ENCODE measurements around the gene IMPACT. TPM values are rescaled to one million over a fixed set of nuclear protein-coding genes. Genes with fewer than 3 reads are reported as not detected.

Gene IMPACT
- total RNA-seq, 2 donors from 2014 or later: 44.0 to 59.2 TPM

DNA sequence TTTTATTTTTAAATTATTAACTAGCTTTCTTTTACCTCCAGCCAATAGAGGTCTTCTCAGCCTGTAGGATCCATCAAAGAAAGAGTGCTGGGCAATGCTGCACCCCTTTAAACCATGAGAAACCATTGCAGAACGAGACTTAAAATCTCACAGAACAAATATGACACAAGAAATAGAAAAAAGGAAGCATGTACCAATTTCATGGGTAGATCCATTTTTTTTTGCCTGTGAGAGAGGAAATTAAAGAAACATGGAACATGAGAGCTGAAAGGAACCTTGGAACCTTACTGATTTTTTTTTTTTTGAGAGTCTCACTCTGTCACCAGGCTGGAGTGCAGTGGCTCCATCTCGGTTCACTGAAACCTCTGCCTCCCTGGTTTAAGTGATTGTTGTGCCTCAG is 47.9 kb downstream of the IMPACT start:
- Histone ChIP-seq H3K27ac (ENCODE audit: low read depth, low read length) (no peak overlapping the region), H3K36me3 (ENCODE audit: control insufficient read depth, insufficient read depth, low read length) (no peaks in the 10 kb centered on the region), H3K4me3 (ENCODE audit: low read length) (no peak overlapping the region), H3K9me3 (ENCODE audit: control insufficient read depth, low read length) (no peaks in the 10 kb centered on the region), H3K9ac (ENCODE audit: extremely low read depth, low read length, poor library complexity, severe bottlenecking) (no peak overlapping the region), H3K4me1 (ENCODE audit: control insufficient read depth, insufficient read depth, low read length) (no peaks in the 10 kb centered on the region), H3K27me3 (ENCODE audit: control insufficient read depth, insufficient read depth, low read length, poor library complexity, severe bottlenecking) (no peaks in the 10 kb centered on the region)
- H3K27me3 Mint-ChIP-seq (ENCODE audit: insufficient read depth): no peaks in the 10 kb centered on the region
- H3K27ac Mint-ChIP-seq: no peak overlapping the region
- H3K4me3 Mint-ChIP-seq: no peak overlapping the region
- no peaks in the 10 kb centered on the region for H3K9me3 Mint-ChIP-seq
- H3K4me1 Mint-ChIP-seq: no peaks in the 10 kb centered on the region
- no peak for DNase-seq
- WGBS, 2 experiments (ENCODE audit: insufficient coverage in 1 of 2, insufficient read length in 1 of 2): 92% methylated on average over 2 of the region's 2 CpGs; no CpG with 5 or more reads in 1 of the 2 experiments
- H3K36me3 Mint-ChIP-seq (ENCODE audit: low read depth): no peaks in the 10 kb centered on the region
- TF ChIP-seq, protein P1, sequence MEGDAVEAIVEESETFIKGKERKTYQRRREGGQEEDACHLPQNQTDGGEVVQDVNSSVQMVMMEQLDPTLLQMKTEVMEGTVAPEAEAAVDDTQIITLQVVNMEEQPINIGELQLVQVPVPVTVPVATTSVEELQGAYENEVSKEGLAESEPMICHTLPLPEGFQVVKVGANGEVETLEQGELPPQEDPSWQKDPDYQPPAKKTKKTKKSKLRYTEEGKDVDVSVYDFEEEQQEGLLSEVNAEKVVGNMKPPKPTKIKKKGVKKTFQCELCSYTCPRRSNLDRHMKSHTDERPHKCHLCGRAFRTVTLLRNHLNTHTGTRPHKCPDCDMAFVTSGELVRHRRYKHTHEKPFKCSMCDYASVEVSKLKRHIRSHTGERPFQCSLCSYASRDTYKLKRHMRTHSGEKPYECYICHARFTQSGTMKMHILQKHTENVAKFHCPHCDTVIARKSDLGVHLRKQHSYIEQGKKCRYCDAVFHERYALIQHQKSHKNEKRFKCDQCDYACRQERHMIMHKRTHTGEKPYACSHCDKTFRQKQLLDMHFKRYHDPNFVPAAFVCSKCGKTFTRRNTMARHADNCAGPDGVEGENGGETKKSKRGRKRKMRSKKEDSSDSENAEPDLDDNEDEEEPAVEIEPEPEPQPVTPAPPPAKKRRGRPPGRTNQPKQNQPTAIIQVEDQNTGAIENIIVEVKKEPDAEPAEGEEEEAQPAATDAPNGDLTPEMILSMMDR (conservative IDR thresholded peaks at IDR 0.05): no peak

GRCh38 chr18:24475926-24476589 is 49.6 kb downstream of the IMPACT start:
- Histone ChIP-seq H3K36me3 (ENCODE audit: control insufficient read depth, insufficient read depth, low read length) (no peaks in the 10 kb centered on the region), H3K9me3 (ENCODE audit: control insufficient read depth, low read length) (no peaks in the 10 kb centered on the region), H3K4me1 (ENCODE audit: control insufficient read depth, insufficient read depth, low read length) (no peaks in the 10 kb centered on the region), H3K27ac (ENCODE audit: low read depth, low read length) (no peak overlapping the region), H3K27me3 (ENCODE audit: control insufficient read depth, insufficient read depth, low read length, poor library complexity, severe bottlenecking) (no peaks in the 10 kb centered on the region), H3K4me3 (ENCODE audit: low read length) (no peak overlapping the region), H3K9ac (ENCODE audit: extremely low read depth, low read length, poor library complexity, severe bottlenecking) (no peak overlapping the region)
- Mint-ChIP-seq H3K27me3 (ENCODE audit: insufficient read depth) (no peaks in the 10 kb centered on the region), H3K27ac (no peak overlapping the region), H3K4me3 (no peak overlapping the region), H3K4me1 (no peaks in the 10 kb centered on the region), H3K9me3 (peaks cover 5% of the 10 kb centered on the region), H3K36me3 (ENCODE audit: low read depth) (no peaks in the 10 kb centered on the region)
- DNase-seq: no peak
- TF ChIP-seq, protein P1 (conservative IDR thresholded peaks at IDR 0.05): no peak
- WGBS, 2 experiments (ENCODE audit: insufficient coverage in 1 of 2, insufficient read length in 1 of 2): 80 to 97% methylated on average over 3 to 5 of the region's 6 CpGs

DNA sequence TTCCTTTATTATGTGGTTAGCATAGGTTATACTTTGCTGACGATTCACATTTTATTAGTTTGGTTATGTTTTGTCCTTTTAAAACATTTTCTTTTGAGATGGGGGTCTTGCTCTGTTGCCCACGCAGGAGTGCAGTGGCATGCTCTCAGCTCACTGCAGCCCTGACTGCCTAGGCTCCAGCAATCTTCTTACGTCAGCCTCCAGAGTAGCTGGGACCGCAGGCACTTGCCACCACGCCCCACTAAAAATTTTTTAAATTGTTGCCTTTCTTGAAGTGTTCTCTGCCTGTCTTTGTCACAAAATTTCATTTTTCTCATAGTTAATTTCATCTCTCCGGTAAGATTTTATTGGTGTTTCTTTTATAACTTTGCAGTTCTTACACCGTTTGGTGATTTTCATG is 52.9 kb downstream of the IMPACT start:
- H3K9me3 Mint-ChIP-seq: peaks cover 5% of the 10 kb centered on the region
- 78 to 84% methylated on average over 4 to 6 of the region's 7 CpGs for WGBS, 2 experiments (ENCODE audit: insufficient coverage in 1 of 2, insufficient read length in 1 of 2)
- Histone ChIP-seq H3K27ac (ENCODE audit: low read depth, low read length) (no peak overlapping the region), H3K36me3 (ENCODE audit: control insufficient read depth, insufficient read depth, low read length) (no peaks in the 10 kb centered on the region), H3K4me1 (ENCODE audit: control insufficient read depth, insufficient read depth, low read length) (no peaks in the 10 kb centered on the region), H3K9ac (ENCODE audit: extremely low read depth, low read length, poor library complexity, severe bottlenecking) (no peak overlapping the region), H3K4me3 (ENCODE audit: low read length) (no peak overlapping the region), H3K9me3 (ENCODE audit: control insufficient read depth, low read length) (no peaks in the 10 kb centered on the region), H3K27me3 (ENCODE audit: control insufficient read depth, insufficient read depth, low read length, poor library complexity, severe bottlenecking) (no peaks in the 10 kb centered on the region)
- peaks cover 1% of the 10 kb centered on the region for H3K27me3 Mint-ChIP-seq (ENCODE audit: insufficient read depth)
- no peaks in the 10 kb centered on the region for H3K4me1 Mint-ChIP-seq
- no peaks in the 10 kb centered on the region for H3K36me3 Mint-ChIP-seq (ENCODE audit: low read depth)
- TF ChIP-seq, protein P1 (conservative IDR thresholded peaks at IDR 0.05): no peak
- no peak overlapping the region for H3K4me3 Mint-ChIP-seq
- no peak overlapping the region for H3K27ac Mint-ChIP-seq
- DNase-seq: no peak
